ENCODE results near the gene SAMD10.

GRCh38 chr20:63976980-63977738 lies 2.3 kb downstream of the SAMD10 start:
- TF ChIP-seq EP300 (IDR thresholded peaks at IDR 0.05; ENCODE audit: low read depth) (no peak), CTCF (IDR thresholded peaks at IDR 0.05) (no peak)

All from transverse colon (tissue), 3 donors.